Activated CD8-positive, alpha-beta memory T cell treated with anti-CD3 and anti-CD28 coated beads for 24 hours (primary cell): ENCODE measurements around the gene TMEM203.

Experiments
- DNase-seq: peaks from one replicate; pipeline ENCODE4 v3.0.0-alpha.2; 2020

The TMEM203 gene

GRCh38 chr9:137176302-137177182 lies 28.9 kb downstream of the TMEM203 start:
- no peak for DNase-seq

- no peak for DNase-seq
Observed at GRCh38 chr9:137175345-137175961, 30.0 kb downstream of the TMEM203 start.

- DNase-seq, result no peak
Observed at GRCh38 chr9:137174722-137175293, 30.6 kb downstream of the TMEM203 start.

- no peak for DNase-seq
Observed at GRCh38 chr9:137173796-137174664, 31.4 kb downstream of the TMEM203 start.

- no peak for DNase-seq
Observed at GRCh38 chr9:137172901-137173795, 32.3 kb downstream of the TMEM203 start.

- no peak for DNase-seq
Observed at GRCh38 chr9:137171149-137171900, 34.1 kb downstream of the TMEM203 start.

- no peak for DNase-seq
Observed at GRCh38 chr9:137170486-137171148, 34.8 kb downstream of the TMEM203 start.

- no peak for DNase-seq
Observed at GRCh38 chr9:137169896-137170358, 35.5 kb downstream of the TMEM203 start, which contains the start of gene LRRC26. LRRC26 (minus strand) TSS chr9:137170051; CDS start chr9:137169943, 108 bp downstream.

- DNase-seq, result no peak
Observed at GRCh38 chr9:137168904-137169856, 36.3 kb downstream of the TMEM203 start.

GRCh38 chr9:137168573-137168903 lies 36.9 kb downstream of the TMEM203 start:
- no peak for DNase-seq

GRCh38 chr9:137167747-137168572 lies 37.5 kb downstream of the TMEM203 start:
- DNase-seq, result no peak

GRCh38 chr9:137167277-137167746 lies 38.1 kb downstream of the TMEM203 start:
- DNase-seq, result no peak

GRCh38 chr9:137166380-137167229 lies 38.8 kb downstream of the TMEM203 start:
- no peak for DNase-seq

- DNase-seq, result no peak
Observed at GRCh38 chr9:137165250-137165836, 40.1 kb downstream of the TMEM203 start.

GRCh38 chr9:137164370-137165249 lies 40.8 kb downstream of the TMEM203 start:
- DNase-seq, result no peak

GRCh38 chr9:137163805-137164204 lies 41.6 kb downstream of the TMEM203 start:
- DNase-seq, result no peak
